ENCODE measurements around the gene PAWR. TPM values are rescaled to one million over a fixed set of nuclear protein-coding genes. Genes with fewer than 3 reads are reported as not detected.

The PAWR gene
- total and polyA plus RNA-seq, 9 of the 15 experiments (the other 6 are each of a cell fraction or from before 2014, with no cell fraction given): 0.82 TPM; not detected in 8

DNA sequence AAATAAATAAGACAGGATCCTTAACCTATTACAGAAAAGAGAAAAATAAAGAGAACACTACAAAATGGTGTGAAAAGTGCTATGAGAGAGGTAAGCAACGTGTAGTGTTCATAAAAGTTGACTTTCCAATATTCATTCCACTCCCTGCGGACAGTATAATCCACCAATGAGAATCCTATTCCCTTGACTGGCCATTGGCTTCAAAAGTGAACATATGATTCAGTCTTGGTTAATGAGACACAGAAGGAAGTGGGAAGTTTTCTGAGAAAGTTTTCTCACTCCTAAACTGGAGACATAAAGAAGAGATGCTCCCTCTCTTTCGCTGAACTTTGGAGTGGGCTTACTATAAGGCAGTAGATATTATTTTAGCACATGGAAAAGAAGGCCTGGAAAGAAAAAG is 153.1 kb downstream of the PAWR start:
- ATAC-seq (no peak), DNase-seq (ENCODE audit: extremely low read depth in 1 of 4, low spot score in 3 of 4) (no peak), FAIRE-seq (no peak)
- no peaks in the 10 kb centered on the region for H3K79me2 ChIP-seq (ENCODE audit: control insufficient read depth, insufficient read depth, low read length)
- H3K4me3 ChIP-seq: no peak overlapping the region
- no peaks in the 10 kb centered on the region for H3K27me3 ChIP-seq (ENCODE audit: control insufficient read depth in 2 of 2, insufficient read depth in 2 of 2, low read length in 2 of 2)
- H3K9ac ChIP-seq (ENCODE audit: insufficient read depth in 1 of 2, low read depth in 2 of 2, low read length in 2 of 2): no peak overlapping the region
- POLR2A ChIA-PET: no interaction called here
- H3K4me1 ChIP-seq (replicated peaks in 1 of 2; ENCODE audit: control insufficient read depth in 2 of 2, insufficient read depth in 2 of 2, low read length in 2 of 2): no peaks in the 10 kb centered on the region
- intact Hi-C loops (cut with micrococcal nuclease): no loop called here
- no peaks in the 10 kb centered on the region for H3K9me1 ChIP-seq (ENCODE audit: control insufficient read depth, insufficient read depth, low read length)
- H2AFZ ChIP-seq (ENCODE audit: low read depth, low read length): no peak overlapping the region
- no peaks in the 10 kb centered on the region for H3K9me3 ChIP-seq (replicated peaks; ENCODE audit: control insufficient read depth, insufficient read depth, low read depth, low read length)
- no peak overlapping the region for H3K4me2 ChIP-seq (ENCODE audit: insufficient read depth, low read length)
- TF ChIP-seq E4F1 (CRISPR knock-in tag; IDR thresholded peaks at IDR 0.05; ENCODE audit: borderline replicate concordance) (no peak), NR2C2 (CRISPR knock-in tag; IDR thresholded peaks at IDR 0.05) (no peak), NR2C2 (tag; IDR thresholded peaks at IDR 0.05) (no peak), C11orf30 (IDR thresholded peaks at IDR 0.05; ENCODE audit: low read depth) (no peak), ZNF280B (CRISPR knock-in tag; IDR thresholded peaks at IDR 0.05) (no peak)
- H3K27ac ChIP-seq (ENCODE audit: extremely low read depth, low read depth, low read length): no peak overlapping the region
- BruUV-seq (replicated peaks): no TSS peak
- 0% methylated on average over 3 of the region's 3 CpGs for WGBS (ENCODE audit: insufficient coverage, low coverage, missing lambda C conversion rate)
- no peaks in the 10 kb centered on the region for H4K20me1 ChIP-seq (replicated peaks; ENCODE audit: control insufficient read depth, insufficient read depth, low read length)
- H3K36me3 ChIP-seq (ENCODE audit: control insufficient read depth, insufficient read depth, low read length): no peaks in the 10 kb centered on the region
- in situ Hi-C loops (cut with MboI): no loop called here
- CTCF ChIA-PET (ENCODE audit: low intra/inter-chr PET ratio): no interaction called here

Data from K562 (cell line).